22Rv1 (cell line): ENCODE results near the gene HOXB2.

ENCODE experiments used
- ZFX ChIP-seq: fragments of 450-650 bp; IDR thresholded peaks from 2 replicates; pipeline ENCODE4 v1.6.1; 2017; ENCODE audit warnings: antibody characterized with exemption, borderline replicate concordance
- TF ChIP-seq, protein P1 (sequence below): fragments of 450-650 bp; IDR thresholded peaks from 2 replicates; pipeline ENCODE4 v1.5.1; 2017; ENCODE audit warnings: mild to moderate bottlenecking

DNA sequence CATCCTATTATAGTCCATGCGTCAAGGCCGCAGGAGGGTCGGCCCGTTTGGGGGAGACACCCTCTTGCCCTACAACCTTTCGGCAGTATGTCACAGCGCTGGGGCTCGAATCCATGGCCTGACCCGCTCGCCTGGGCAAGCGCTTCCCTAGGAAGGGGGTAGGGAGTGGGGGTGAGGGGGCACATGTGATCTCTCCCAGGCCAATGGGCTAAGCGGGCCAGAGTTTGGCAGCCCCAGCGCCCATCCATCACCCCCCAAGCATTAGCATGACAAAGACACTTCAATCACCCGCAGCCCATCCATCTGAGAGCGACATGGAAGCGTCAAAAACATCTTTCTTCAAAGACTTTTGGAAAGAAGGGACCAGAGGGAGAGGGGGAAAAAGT, 14.0 kb downstream of the HOXB2 start, which contains the start of gene HOXB1:
- TF ChIP-seq, protein P1, sequence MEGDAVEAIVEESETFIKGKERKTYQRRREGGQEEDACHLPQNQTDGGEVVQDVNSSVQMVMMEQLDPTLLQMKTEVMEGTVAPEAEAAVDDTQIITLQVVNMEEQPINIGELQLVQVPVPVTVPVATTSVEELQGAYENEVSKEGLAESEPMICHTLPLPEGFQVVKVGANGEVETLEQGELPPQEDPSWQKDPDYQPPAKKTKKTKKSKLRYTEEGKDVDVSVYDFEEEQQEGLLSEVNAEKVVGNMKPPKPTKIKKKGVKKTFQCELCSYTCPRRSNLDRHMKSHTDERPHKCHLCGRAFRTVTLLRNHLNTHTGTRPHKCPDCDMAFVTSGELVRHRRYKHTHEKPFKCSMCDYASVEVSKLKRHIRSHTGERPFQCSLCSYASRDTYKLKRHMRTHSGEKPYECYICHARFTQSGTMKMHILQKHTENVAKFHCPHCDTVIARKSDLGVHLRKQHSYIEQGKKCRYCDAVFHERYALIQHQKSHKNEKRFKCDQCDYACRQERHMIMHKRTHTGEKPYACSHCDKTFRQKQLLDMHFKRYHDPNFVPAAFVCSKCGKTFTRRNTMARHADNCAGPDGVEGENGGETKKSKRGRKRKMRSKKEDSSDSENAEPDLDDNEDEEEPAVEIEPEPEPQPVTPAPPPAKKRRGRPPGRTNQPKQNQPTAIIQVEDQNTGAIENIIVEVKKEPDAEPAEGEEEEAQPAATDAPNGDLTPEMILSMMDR = no peak
- no peak for TF ChIP-seq ZFX
